Ureter (tissue), 1 donor: ENCODE data around the gene MMP10. TPM values are rescaled to one million over a fixed set of nuclear protein-coding genes. Genes with fewer than 3 reads are reported as not detected.

Source experiments
- DNase-seq: peaks from one replicate; pipeline ENCODE4 v3.0.0-alpha.2; 2020; ENCODE audit warnings: low spot score
- total RNA-seq: library from RNA; stranded (reverse); gene quantifications from one replicate; pipeline ENCODE4 v1.2.4, GENCODE V29; 2023
- donor health status: DM: yes; HTN: yes; CAD: no.

The MMP10 gene
- total RNA-seq, 1 donor from 2014 or later, result not detected

GRCh38 chr11:102729849-102730815, 50.3 kb downstream of the MMP10 start:
- no peak for DNase-seq

DNA sequence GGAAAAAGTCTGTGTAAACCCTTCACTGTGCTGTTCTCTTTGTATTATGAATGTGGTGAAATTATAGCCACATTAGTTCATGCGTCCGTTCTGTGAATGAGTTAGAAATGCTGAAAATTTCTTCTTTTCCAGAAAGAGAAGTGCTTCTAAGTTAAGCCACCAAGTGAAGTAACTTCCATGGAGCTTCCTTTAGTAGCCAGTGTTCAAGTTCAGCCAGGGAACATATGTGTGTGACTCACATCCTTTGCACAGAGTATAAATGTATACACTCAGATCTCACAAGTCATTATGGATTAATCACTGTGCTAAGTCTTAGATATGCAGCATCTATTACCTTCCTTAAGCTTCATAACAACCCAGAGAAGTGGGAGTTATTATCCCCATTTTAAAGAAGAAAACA, 52.5 kb downstream of the MMP10 start:
- no peak for DNase-seq

GRCh38 chr11:102724904-102725500, 55.4 kb downstream of the MMP10 start, which contains the start of gene MMP8:
MMP8 (minus strand) TSS chr11:102724954; CDS start chr11:102724855, 99 bp downstream.
- DNase-seq, result no peak

GRCh38 chr11:102722821-102723220, 57.6 kb downstream of the MMP10 start:
- DNase-seq, result no peak

Other genes starting within 250 kb of the MMP10 start
- 226 TPM for gene MMP7, start 249.9 kb downstream of the MMP10 start, total RNA-seq
- not detected for gene MMP20, start 155.3 kb downstream of the MMP10 start, total RNA-seq
- not detected for gene MMP27, start 74.9 kb downstream of the MMP10 start, total RNA-seq
- gene MMP8, start 55.7 kb downstream of the MMP10 start, total RNA-seq, result not detected
- 0.57 TPM for gene MMP1, start 17.5 kb upstream of the MMP10 start, total RNA-seq
- not detected for gene MMP3, start 63.0 kb upstream of the MMP10 start, total RNA-seq
- not detected for gene MMP12, start 94.4 kb upstream of the MMP10 start, total RNA-seq
- not detected for gene MMP13, start 175.1 kb upstream of the MMP10 start, total RNA-seq